Stimulated activated naive B cell treated with anti-CD40 and anti-IgM and Interleukin-4, amounts not matched to agents 10 μg/mL and 1 μg/mL and 100 μg/mL, for 72 hours (primary cell): ENCODE measurements around the gene NOMO2.
"Not testable (repeated sequence)": the region's sequence is repeated elsewhere in the genome, so short reads cannot be mapped to it uniquely, and the experiment has no call there.

ENCODE experiments used
- ATAC-seq, 2 donors: fragments of 150-1000 bp; cut with Tn5 transposase; replicated peaks; 2 replicates each; pipeline ENCODE4 v1.10.0; 2021; ENCODE audit warnings: moderate library complexity in 1 of 2
- DNase-seq: peaks from one replicate; pipeline ENCODE4 v3.0.0; 2021
- H3K27ac Mint-ChIP-seq: one replicate; pipeline ENCODE4 v1.8.0; 2022; ENCODE audit warnings: mild to moderate bottlenecking, mixed read lengths
- H3K27me3 Mint-ChIP-seq, 2 donors: one replicate each; pipeline ENCODE4 v1.8.0; 2022; ENCODE audit warnings: mixed read lengths in 2 of 2
- H3K36me3 Mint-ChIP-seq, 2 donors: one replicate each; pipeline ENCODE4 v1.8.0; 2022; ENCODE audit warnings: mixed read lengths in 2 of 2, mild to moderate bottlenecking in 1 of 2
- H3K4me1 Mint-ChIP-seq, 2 donors: one replicate each; pipeline ENCODE4 v1.8.0; 2022; ENCODE audit warnings: mixed read lengths in 2 of 2, mild to moderate bottlenecking in 1 of 2
- H3K4me3 Mint-ChIP-seq, 2 donors: one replicate each; pipeline ENCODE4 v1.8.0; 2022; ENCODE audit warnings: mild to moderate bottlenecking in 2 of 2, mixed read lengths in 2 of 2, moderate library complexity in 1 of 2
- H3K9me3 Mint-ChIP-seq, 2 donors: one replicate each; pipeline ENCODE4 v1.8.0; 2022; ENCODE audit warnings: mixed read lengths in 2 of 2, mild to moderate bottlenecking in 1 of 2

Gene NOMO2, protein sequence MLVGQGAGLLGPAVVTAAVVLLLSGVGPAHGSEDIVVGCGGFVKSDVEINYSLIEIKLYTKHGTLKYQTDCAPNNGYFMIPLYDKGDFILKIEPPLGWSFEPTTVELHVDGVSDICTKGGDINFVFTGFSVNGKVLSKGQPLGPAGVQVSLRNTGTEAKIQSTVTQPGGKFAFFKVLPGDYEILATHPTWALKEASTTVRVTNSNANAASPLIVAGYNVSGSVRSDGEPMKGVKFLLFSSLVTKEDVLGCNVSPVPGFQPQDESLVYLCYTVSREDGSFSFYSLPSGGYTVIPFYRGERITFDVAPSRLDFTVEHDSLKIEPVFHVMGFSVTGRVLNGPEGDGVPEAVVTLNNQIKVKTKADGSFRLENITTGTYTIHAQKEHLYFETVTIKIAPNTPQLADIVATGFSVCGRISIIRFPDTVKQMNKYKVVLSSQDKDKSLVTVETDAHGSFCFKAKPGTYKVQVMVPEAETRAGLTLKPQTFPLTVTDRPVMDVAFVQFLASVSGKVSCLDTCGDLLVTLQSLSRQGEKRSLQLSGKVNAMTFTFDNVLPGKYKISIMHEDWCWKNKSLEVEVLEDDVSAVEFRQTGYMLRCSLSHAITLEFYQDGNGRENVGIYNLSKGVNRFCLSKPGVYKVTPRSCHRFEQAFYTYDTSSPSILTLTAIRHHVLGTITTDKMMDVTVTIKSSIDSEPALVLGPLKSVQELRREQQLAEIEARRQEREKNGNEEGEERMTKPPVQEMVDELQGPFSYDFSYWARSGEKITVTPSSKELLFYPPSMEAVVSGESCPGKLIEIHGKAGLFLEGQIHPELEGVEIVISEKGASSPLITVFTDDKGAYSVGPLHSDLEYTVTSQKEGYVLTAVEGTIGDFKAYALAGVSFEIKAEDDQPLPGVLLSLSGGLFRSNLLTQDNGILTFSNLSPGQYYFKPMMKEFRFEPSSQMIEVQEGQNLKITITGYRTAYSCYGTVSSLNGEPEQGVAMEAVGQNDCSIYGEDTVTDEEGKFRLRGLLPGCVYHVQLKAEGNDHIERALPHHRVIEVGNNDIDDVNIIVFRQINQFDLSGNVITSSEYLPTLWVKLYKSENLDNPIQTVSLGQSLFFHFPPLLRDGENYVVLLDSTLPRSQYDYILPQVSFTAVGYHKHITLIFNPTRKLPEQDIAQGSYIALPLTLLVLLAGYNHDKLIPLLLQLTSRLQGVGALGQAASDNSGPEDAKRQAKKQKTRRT

DNA sequence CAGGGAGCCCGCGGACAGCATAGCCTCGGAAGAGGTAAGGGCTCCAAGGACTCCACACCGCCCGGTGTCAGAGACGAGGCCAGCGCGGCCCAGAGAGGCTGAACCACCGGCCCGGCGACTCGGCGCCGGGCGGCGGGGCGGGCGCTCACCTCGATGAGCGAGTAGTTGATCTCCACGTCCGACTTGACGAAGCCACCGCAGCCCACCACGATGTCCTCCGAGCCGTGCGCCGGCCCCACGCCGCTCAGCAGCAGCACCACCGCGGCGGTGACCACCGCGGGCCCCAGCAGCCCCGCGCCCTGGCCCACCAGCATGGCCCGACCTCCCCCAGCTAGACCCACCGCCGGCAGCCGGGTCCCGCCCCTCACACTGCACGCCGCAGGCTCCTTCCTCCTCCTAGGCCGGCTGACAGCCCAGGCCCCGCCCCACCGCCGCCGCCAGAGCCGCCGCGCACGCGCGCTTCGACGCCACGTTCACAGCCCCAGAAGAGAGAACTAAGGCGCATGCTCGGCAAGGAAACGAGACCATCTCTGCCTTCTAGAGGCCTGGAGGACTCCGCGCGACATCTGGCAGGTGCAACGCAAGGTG, at the start of gene NOMO2:
Gene NOMO2 (minus strand): TSS at position 371 of the 588 bp plus-strand sequence. CDS start 57 bp downstream, at position 314.
- peak within 1 kb of the TSS; percentile 37 for H3K27ac Mint-ChIP-seq
- peak; percentile 94 for DNase-seq

DNA sequence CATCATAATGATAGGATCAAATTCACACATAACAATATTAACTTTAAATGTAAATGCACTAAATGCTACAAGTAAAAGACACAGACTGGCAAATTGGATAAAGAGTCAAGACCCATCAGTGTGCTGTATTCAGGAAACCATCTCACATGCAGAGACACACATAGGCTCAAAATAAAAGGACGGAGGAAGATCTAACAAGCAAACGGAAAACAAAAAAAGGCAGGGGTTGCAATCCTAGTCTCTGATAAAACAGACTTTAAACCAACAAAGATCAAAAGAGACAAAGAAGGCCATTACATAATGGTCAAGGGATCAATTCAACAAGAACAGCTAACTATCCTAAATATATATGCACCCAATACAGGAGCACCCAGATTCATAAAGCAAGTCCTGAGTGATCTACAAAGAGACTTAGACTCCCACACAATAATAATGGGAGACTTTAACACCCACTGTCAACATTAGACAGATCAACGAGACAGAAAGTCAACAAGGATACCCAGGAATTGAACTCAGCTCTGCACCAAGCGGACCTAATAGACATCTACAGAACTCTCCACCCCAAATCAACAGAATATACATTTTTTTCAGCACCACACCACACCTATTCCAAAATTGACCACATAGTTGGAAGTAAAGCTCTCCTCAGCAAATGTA, 48.4 kb upstream of the NOMO2 start:
- H3K27ac Mint-ChIP-seq, H3K4me1 Mint-ChIP-seq, H3K27me3 Mint-ChIP-seq, H3K9me3 Mint-ChIP-seq, DNase-seq, H3K36me3 Mint-ChIP-seq, ATAC-seq, H3K4me3 Mint-ChIP-seq: not testable (repeated sequence)

More for the DNA sequence above, at the start of gene NOMO2:
- peak; percentile 96 to 98 for ATAC-seq
- H3K9me3 Mint-ChIP-seq, H3K27me3 Mint-ChIP-seq, H3K36me3 Mint-ChIP-seq: not testable (repeated sequence)
- H3K4me3 Mint-ChIP-seq = peak within 1 kb of the TSS; percentile 73 to 78
- peaks cover 7 to 10% of the 10 kb centered on the region in 2 donors for H3K4me1 Mint-ChIP-seq

DNA sequence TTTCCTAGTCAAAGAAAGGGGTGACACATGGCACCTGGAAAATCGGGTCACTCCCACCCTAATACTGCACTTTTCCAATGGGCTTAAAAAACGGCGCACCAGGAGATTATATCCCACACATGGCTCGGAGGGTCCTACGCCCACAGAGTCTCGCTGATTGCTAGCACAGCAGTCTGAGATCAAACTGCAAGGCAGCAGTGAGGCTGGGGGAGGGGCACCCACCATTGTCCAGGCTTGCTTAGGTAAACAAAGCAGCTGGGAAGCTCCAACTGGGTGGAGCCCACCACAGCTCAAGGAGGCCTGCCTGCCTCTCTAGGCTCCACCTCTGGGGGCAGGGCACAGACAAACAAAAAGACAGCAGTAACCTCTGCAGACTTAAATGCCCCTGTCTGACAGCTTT, 46.4 kb upstream of the NOMO2 start:
- not testable (repeated sequence) for H3K27ac Mint-ChIP-seq, H3K36me3 Mint-ChIP-seq, H3K27me3 Mint-ChIP-seq, H3K9me3 Mint-ChIP-seq, H3K4me1 Mint-ChIP-seq, ATAC-seq, H3K4me3 Mint-ChIP-seq, DNase-seq

DNA sequence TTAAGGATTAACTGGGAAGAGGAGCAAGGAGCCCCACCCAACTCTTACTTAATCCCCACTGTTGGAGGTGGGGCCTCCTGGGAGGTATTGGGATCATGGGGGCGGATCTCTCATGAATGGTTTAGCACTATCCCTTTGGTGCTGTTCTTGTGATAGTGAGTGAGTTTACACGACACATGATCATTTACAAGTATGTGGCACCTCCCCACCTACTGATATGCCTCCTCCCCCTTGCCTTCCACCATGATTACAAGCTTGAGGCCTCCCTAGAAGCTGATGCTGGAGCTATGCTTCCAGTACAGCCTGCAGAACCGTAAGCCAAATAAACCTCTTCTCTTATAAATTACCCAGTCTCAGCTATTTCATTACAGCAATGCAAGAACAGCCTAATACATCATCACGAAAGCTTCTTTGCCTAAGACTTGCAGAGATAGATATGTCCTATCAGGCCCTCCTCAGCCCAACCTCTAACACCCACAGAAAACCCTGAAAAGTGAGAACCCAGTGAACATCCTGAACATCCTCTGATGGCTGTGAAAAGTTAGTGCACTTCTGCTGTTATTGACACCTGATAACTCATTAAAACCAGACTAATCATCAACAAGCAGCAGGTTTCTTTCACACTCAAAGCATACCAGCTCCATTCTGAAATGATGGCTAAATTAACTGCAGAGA, 41.8 kb upstream of the NOMO2 start:
- H3K9me3 Mint-ChIP-seq, H3K4me3 Mint-ChIP-seq, ATAC-seq, H3K27ac Mint-ChIP-seq, DNase-seq, H3K27me3 Mint-ChIP-seq, H3K4me1 Mint-ChIP-seq, H3K36me3 Mint-ChIP-seq: not testable (repeated sequence)

DNA sequence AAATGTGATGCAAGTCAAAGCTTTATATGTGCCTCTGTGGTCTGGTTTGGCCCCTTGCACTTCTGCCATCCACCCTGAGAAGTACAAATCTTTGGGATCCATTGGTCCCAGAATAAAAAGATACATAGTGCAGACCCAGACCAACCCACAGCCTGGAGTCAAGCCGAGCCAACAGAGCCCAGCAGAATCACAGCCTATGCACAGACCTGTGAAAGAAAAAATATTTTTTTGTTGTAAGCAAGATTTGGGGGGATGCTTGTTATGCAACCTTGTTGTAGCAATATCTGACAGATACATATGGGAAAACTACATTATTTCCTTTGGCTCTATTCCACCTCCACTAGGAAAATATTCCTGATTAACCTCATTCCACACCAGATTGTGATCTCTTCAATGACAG, 36.7 kb upstream of the NOMO2 start:
- not testable (repeated sequence) for H3K27ac Mint-ChIP-seq

DNA sequence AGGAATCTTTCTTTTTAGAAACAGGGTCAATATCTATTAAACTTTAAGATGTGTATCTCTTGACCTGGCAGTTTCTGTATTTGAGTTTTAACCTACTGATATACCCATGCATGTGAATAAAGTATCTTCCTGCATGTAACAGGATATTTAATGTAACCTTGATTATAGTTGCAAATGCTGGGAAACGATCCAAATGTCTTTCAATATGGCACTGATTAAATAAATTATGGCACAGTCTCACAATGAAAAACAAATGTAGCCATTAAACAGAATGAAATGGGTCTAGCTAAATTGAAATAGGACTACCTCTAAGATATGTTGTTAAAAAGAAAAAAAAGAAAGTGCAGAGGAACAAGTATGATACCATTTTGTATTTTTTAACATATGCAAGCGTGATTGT, 35.8 kb upstream of the NOMO2 start:
- H3K9me3 Mint-ChIP-seq, H3K4me3 Mint-ChIP-seq, DNase-seq, ATAC-seq, H3K36me3 Mint-ChIP-seq, H3K27ac Mint-ChIP-seq: not testable (repeated sequence)
- Mint-ChIP-seq H3K27me3 (peaks cover 11 to 12% of the 10 kb centered on the region in 2 donors), H3K4me1 (peaks cover 7 to 13% of the 10 kb centered on the region in 2 donors)

More for the DNA sequence above, 36.7 kb upstream of the NOMO2 start:
- H3K4me3 Mint-ChIP-seq, H3K36me3 Mint-ChIP-seq, ATAC-seq, H3K4me1 Mint-ChIP-seq, DNase-seq, H3K9me3 Mint-ChIP-seq: not testable (repeated sequence)
- peaks cover 11 to 12% of the 10 kb centered on the region in 2 donors for H3K27me3 Mint-ChIP-seq

DNA sequence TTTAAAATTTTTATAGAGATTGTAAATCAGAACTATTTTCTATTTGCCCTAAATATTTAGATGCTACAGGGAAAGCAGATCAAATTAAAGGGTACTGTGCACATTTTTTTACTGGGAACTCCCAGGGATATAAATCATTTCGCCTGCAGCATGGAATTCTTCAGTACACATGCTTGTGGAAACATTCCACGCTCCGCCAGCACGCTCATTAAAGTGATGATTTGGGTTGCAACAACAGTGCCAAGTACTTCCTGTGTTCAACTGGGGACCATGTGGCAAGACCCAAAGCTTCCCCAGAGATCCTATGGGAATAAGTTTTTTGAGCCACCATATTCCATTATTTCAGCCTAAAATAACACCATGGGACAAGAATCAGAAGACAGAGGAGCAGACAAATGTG, 35.4 kb upstream of the NOMO2 start:
- DNase-seq, ATAC-seq, H3K36me3 Mint-ChIP-seq, H3K4me3 Mint-ChIP-seq, H3K9me3 Mint-ChIP-seq, H3K27ac Mint-ChIP-seq: not testable (repeated sequence)
- Mint-ChIP-seq H3K4me1 (peaks cover 7 to 13% of the 10 kb centered on the region in 2 donors), H3K27me3 (peaks cover 11 to 12% of the 10 kb centered on the region in 2 donors)

DNA sequence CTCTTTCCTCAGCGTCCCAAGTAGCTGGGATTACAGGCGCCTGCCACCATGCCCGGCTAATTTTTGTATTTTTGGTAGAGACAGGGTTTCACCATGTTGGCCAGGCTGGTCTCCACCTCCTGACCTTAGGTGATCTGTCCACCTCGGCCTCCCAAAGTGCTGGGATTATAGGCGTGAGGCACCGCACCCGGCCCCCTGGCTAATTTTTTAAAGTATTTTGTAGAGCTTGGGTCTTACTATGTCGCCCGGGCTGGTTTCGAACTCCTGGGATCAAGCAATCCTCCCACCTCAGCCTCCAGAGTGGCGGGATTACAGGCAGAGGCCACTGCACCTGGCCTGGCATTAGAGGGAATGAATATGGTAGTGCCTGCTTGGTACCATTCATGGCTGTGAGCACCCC, 33.9 kb upstream of the NOMO2 start:
- Mint-ChIP-seq H3K4me1 (peaks cover 7 to 13% of the 10 kb centered on the region in 2 donors), H3K27me3 (peaks cover 11 to 12% of the 10 kb centered on the region in 2 donors)
- H3K4me3 Mint-ChIP-seq, H3K9me3 Mint-ChIP-seq, H3K27ac Mint-ChIP-seq, ATAC-seq, H3K36me3 Mint-ChIP-seq, DNase-seq: not testable (repeated sequence)

DNA sequence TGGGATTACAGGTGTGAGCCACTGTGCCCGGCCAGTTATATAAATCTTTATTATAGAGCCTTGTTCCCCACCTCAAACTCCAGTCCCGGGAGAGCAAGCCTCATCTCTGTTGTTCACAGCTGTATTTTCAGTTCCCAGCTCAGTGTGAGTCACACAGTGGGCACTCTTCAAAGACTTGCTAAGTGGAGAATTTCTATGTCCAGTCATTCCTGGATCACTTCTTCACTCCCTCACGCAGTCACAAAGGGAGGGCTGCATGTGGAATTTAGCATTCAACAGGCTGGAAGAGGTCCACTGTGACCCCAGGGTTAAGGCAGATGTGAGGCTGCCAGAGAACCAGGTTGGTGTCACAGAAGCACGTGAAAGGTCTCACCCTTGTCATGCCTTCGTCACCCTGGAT, 33.0 kb upstream of the NOMO2 start:
- H3K9me3 Mint-ChIP-seq, H3K36me3 Mint-ChIP-seq, H3K4me3 Mint-ChIP-seq, H3K27ac Mint-ChIP-seq: not testable (repeated sequence)
- ATAC-seq = peak; percentile 73 to 84
- peaks cover 11 to 12% of the 10 kb centered on the region in 2 donors for H3K27me3 Mint-ChIP-seq
- peaks cover 7 to 13% of the 10 kb centered on the region in 2 donors for H3K4me1 Mint-ChIP-seq
- peak; percentile 31 for DNase-seq

DNA sequence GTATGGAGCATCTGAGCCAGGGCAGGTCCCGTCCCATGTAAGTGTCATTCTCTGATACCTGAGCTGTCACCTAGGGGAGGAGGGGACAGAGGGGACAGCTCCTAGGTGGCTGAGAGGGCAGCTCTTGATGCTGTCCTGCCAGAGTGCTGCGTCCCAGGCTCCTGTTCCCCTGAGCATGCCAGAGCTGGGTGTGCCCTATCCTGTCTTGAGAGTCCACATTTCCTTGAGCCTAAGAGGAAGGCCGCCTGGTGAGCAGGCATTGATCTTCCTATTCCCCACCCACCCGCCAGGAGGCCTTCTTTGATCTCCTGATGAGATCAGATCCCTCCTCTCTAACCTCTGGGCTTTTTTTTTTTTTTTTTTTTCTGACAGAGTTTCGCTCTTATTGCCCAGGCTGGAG, 32.0 kb upstream of the NOMO2 start:
- H3K36me3 Mint-ChIP-seq, H3K9me3 Mint-ChIP-seq, H3K27me3 Mint-ChIP-seq, H3K4me3 Mint-ChIP-seq, ATAC-seq, DNase-seq: not testable (repeated sequence)
- H3K4me1 Mint-ChIP-seq = peaks cover 7 to 13% of the 10 kb centered on the region in 2 donors
- peak overlapping the region; percentile 20 for H3K27ac Mint-ChIP-seq

DNA sequence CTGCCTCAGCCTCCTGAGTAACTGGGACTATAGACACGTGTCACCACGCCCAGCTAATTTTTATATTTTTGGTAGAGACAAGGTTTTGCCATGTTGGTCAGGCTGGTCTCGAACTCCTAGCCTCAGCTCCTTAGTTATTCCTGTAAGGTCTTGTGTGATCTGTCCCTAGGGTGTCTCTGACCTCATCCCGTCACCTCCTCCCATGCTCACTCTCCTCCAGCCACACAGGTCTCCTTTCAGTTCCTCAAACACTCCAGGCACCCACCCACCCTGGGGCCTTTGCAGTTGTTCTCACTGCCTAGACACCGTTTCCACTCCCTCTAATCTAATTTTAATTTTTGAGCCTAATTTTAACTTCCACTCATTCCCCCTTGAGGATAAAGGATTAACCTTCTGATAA, 31.1 kb upstream of the NOMO2 start:
- H3K9me3 Mint-ChIP-seq, H3K27ac Mint-ChIP-seq, H3K36me3 Mint-ChIP-seq, H3K27me3 Mint-ChIP-seq, H3K4me3 Mint-ChIP-seq: not testable (repeated sequence)
- DNase-seq = peak; percentile 24
- peak; percentile 93 for ATAC-seq
- peaks cover 7 to 13% of the 10 kb centered on the region in 2 donors for H3K4me1 Mint-ChIP-seq

DNA sequence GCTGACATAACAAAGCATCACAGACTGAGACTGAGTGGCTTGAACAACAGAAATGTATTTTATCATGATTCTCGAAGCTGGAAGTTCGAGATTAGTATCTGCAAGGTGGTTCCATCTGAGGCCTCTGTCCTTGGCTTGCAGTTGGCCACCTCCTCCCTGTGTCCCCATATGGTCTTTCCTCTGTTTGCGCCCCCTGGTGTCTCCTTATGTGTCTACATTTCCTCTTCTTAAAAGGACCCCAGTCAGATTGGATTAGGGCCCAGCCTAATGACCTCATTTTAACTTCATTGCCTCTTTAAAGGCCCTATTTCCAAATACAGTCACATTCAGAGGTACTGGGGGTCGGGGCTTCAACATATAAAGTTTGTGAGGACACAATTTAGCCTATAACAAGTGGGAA, 30.0 kb upstream of the NOMO2 start:
- ATAC-seq, H3K36me3 Mint-ChIP-seq, DNase-seq, H3K27me3 Mint-ChIP-seq, H3K27ac Mint-ChIP-seq, H3K4me3 Mint-ChIP-seq, H3K9me3 Mint-ChIP-seq: not testable (repeated sequence)
- peaks cover 7 to 13% of the 10 kb centered on the region in 2 donors for H3K4me1 Mint-ChIP-seq

DNA sequence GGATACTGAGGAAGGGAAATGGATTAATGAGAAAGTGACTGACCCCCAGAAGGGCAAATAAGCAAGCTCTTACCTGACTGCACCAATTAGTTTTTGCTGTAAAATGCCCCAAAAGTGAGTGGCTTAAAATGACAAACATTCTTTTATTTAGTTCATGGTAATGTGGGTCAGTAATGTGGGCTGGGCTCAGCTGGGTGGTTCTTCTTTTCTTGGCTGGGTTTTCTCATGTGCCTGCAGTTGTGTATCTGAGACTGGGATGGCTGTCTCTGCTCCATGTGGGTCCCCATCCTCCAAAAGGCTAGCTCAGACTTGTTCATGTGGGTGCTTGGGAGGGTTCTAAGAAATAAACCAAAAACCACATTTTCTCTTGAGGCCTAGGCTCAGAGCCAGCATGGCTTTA, 29.5 kb upstream of the NOMO2 start:
- DNase-seq, ATAC-seq, H3K27ac Mint-ChIP-seq, H3K36me3 Mint-ChIP-seq, H3K4me3 Mint-ChIP-seq, H3K27me3 Mint-ChIP-seq, H3K9me3 Mint-ChIP-seq: not testable (repeated sequence)
- peaks cover 7 to 13% of the 10 kb centered on the region in 2 donors for H3K4me1 Mint-ChIP-seq
